KMS-11 (cell line): ENCODE data around the gene TMEM184C.

ENCODE experiments used
- H2AFZ ChIP-seq: fragments of 200-600 bp; sonication (generic); 2 replicates; pipeline ENCODE4 v1.6.1; 2016; ENCODE audit warnings: antibody characterized with exemption, mixed run types, low read depth
- H3K27ac ChIP-seq: fragments of 200-600 bp; sonication (generic); 2 replicates; pipeline ENCODE4 v1.6.1; 2016; ENCODE audit warnings: mild to moderate bottlenecking, mixed run types
- H3K27me3 ChIP-seq: fragments of 200-600 bp; sonication (generic); 2 replicates; pipeline ENCODE4 v1.6.1; 2017; ENCODE audit warnings: mild to moderate bottlenecking, low read depth, mixed run types, moderate library complexity; ENCODE audit not compliant: insufficient read depth
- H3K36me3 ChIP-seq: fragments of 200-600 bp; sonication (generic); 2 replicates; pipeline ENCODE4 v1.6.1; 2017; ENCODE audit warnings: mild to moderate bottlenecking, mixed run types; ENCODE audit not compliant: insufficient read depth
- H3K4me1 ChIP-seq: fragments of 200-600 bp; sonication (generic); 2 replicates; pipeline ENCODE4 v1.6.1; 2016; ENCODE audit warnings: mild to moderate bottlenecking, low read depth, mixed run types; ENCODE audit not compliant: poor library complexity, severe bottlenecking
- H3K4me2 ChIP-seq: fragments of 200-600 bp; sonication (generic); 2 replicates; pipeline ENCODE4 v1.7.0; 2016; ENCODE audit warnings: mild to moderate bottlenecking, mixed run types
- H3K4me3 ChIP-seq: fragments of 200-600 bp; sonication (generic); IDR thresholded peaks from 2 replicates; pipeline ENCODE4 v1.6.1; 2017; ENCODE audit warnings: low read depth, low read length, mixed read lengths; ENCODE audit not compliant: insufficient read depth
- H3K79me2 ChIP-seq: fragments of 200-600 bp; sonication (generic); 2 replicates; pipeline ENCODE4 v1.6.1; 2016; ENCODE audit warnings: low read depth, mixed run types; ENCODE audit not compliant: insufficient read depth
- H3K9ac ChIP-seq: fragments of 200-600 bp; sonication (generic); 2 replicates; pipeline ENCODE4 v1.6.1; 2016; ENCODE audit warnings: mild to moderate bottlenecking, mixed run types
- H4K20me1 ChIP-seq: fragments of 200-600 bp; sonication (generic); 2 replicates; pipeline ENCODE4 v1.6.1; 2016; ENCODE audit warnings: mild to moderate bottlenecking, mixed run types; ENCODE audit not compliant: insufficient read depth
- CTCF ChIP-seq: fragments of 200-600 bp; sonication (generic); conservative IDR thresholded peaks from 2 replicates; pipeline ENCODE4 v1.6.1; 2017; ENCODE audit warnings: low read depth, mild to moderate bottlenecking, antibody characterized with exemption, low read length, moderate library complexity, mixed read lengths

Gene TMEM184C

GRCh38 chr4:147625733-147626132 lies 8.5 kb downstream of the TMEM184C start:
- no peak overlapping the region for H3K4me2 ChIP-seq
- H3K27ac ChIP-seq: no peak overlapping the region
- 0 out of 2 replicates have a peak, but pooled peaks cover 8% of the 10 kb centered on the region for H3K36me3 ChIP-seq
- no peaks in the 10 kb centered on the region for H3K27me3 ChIP-seq
- H3K79me2 ChIP-seq: peaks cover 6% of the 10 kb centered on the region; the same call in 1 of the 2 replicates
- H3K4me3 ChIP-seq: no peak overlapping the region
- TF ChIP-seq CTCF: no peak
- no peaks in the 10 kb centered on the region for H4K20me1 ChIP-seq
- no peak overlapping the region for H3K9ac ChIP-seq
- H3K4me1 ChIP-seq: peaks cover 8% of the 10 kb centered on the region
- H2AFZ ChIP-seq: no peak overlapping the region

- no peak overlapping the region for H3K27ac ChIP-seq
- H3K4me3 ChIP-seq: no peak overlapping the region
- TF ChIP-seq CTCF: no peak
- no peaks in the 10 kb centered on the region for H3K27me3 ChIP-seq
- no peaks in the 10 kb centered on the region for H4K20me1 ChIP-seq
- H3K4me1 ChIP-seq: no peaks in the 10 kb centered on the region
- H3K9ac ChIP-seq: no peak overlapping the region
- H3K4me2 ChIP-seq: no peak overlapping the region
- 0 out of 2 replicates have a peak, but pooled peaks cover 8% of the 10 kb centered on the region for H3K36me3 ChIP-seq
- no peak overlapping the region for H2AFZ ChIP-seq
- peaks cover 4% of the 10 kb centered on the region; the same call in 1 of the 2 replicates for H3K79me2 ChIP-seq
Measured at GRCh38 chr4:147626903-147627302, 9.7 kb downstream of the TMEM184C start.

GRCh38 chr4:147628415-147628814 lies 11.2 kb downstream of the TMEM184C start:
- H3K36me3 ChIP-seq: 0 out of 2 replicates have a peak, but pooled peaks cover 7% of the 10 kb centered on the region
- no peak for TF ChIP-seq CTCF
- no peak overlapping the region for H3K27ac ChIP-seq

GRCh38 chr4:147629783-147630730 lies 12.9 kb downstream of the TMEM184C start:
- no peaks in the 10 kb centered on the region for H3K79me2 ChIP-seq

More at GRCh38 chr4:147628415-147628814, 11.2 kb downstream of the TMEM184C start:
- no peaks in the 10 kb centered on the region for H4K20me1 ChIP-seq
- H3K79me2 ChIP-seq: no peaks in the 10 kb centered on the region
- H3K27me3 ChIP-seq: no peaks in the 10 kb centered on the region
- no peaks in the 10 kb centered on the region for H3K4me1 ChIP-seq
- no peak overlapping the region for H3K9ac ChIP-seq
- H2AFZ ChIP-seq: no peak overlapping the region
- no peak overlapping the region for H3K4me3 ChIP-seq
- H3K4me2 ChIP-seq: no peak overlapping the region

More at GRCh38 chr4:147629783-147630730, 12.9 kb downstream of the TMEM184C start:
- H3K4me3 ChIP-seq: no peak overlapping the region
- no peaks in the 10 kb centered on the region; the same call in 1 of the 2 replicates for H3K36me3 ChIP-seq
- no peak overlapping the region for H3K4me2 ChIP-seq
- H3K4me1 ChIP-seq: no peaks in the 10 kb centered on the region
- H2AFZ ChIP-seq: no peak overlapping the region
- H4K20me1 ChIP-seq: no peaks in the 10 kb centered on the region
- no peak overlapping the region for H3K9ac ChIP-seq
- H3K27ac ChIP-seq: no peak overlapping the region
- no peak for TF ChIP-seq CTCF
- no peaks in the 10 kb centered on the region for H3K27me3 ChIP-seq
